CD4-positive, alpha-beta T cell treated with Interleukin-6 for 4 hours (primary cell): Measurements from ENCODE around the gene CPN2.

ENCODE experiments used
- DNase-seq: peaks from one replicate; pipeline ENCODE4 v3.0.0-alpha.2; 2020; ENCODE audit warnings: mixed read lengths

The CPN2 gene

GRCh38 chr3:194351080-194351672 is at the start of gene CPN2:
Gene CPN2 (minus strand): TSS chr3:194351328. CDS start chr3:194342702, 8,626 bp downstream.
- no peak for DNase-seq

- DNase-seq: no peak
Measured at GRCh38 chr3:194399874-194400411, 48.8 kb upstream of the CPN2 start.

GRCh38 chr3:194399166-194399565 is 48.0 kb upstream of the CPN2 start, which contains the start of gene GP5:
Gene GP5 (minus strand): TSS chr3:194399266. CDS start chr3:194398282, 984 bp downstream.
- DNase-seq: no peak

- peak; percentile 59 for DNase-seq
Measured at GRCh38 chr3:194397757-194398312, 46.7 kb upstream of the CPN2 start.

GRCh38 chr3:194396859-194397756 is 46.0 kb upstream of the CPN2 start:
- DNase-seq: peak; percentile 66

GRCh38 chr3:194396539-194396858 is 45.4 kb upstream of the CPN2 start:
- DNase-seq: no peak

- peak; percentile 80 for DNase-seq
Measured at GRCh38 chr3:194395778-194396538, 44.8 kb upstream of the CPN2 start.

GRCh38 chr3:194395212-194395611 is 44.1 kb upstream of the CPN2 start:
- DNase-seq: no peak

GRCh38 chr3:194392576-194392975 is 41.4 kb upstream of the CPN2 start:
- DNase-seq: no peak

- no peak for DNase-seq
Measured at GRCh38 chr3:194390835-194391234, 39.7 kb upstream of the CPN2 start.

- no peak for DNase-seq
Measured at GRCh38 chr3:194389269-194389668, 38.1 kb upstream of the CPN2 start.

GRCh38 chr3:194387926-194388418 is 36.8 kb upstream of the CPN2 start:
- DNase-seq: no peak

- DNase-seq: no peak
Measured at GRCh38 chr3:194387276-194387675, 36.1 kb upstream of the CPN2 start.

GRCh38 chr3:194386648-194387047 is 35.5 kb upstream of the CPN2 start:
- no peak for DNase-seq

GRCh38 chr3:194386066-194386465 is 34.9 kb upstream of the CPN2 start:
- no peak for DNase-seq

GRCh38 chr3:194384569-194385001 is 33.5 kb upstream of the CPN2 start:
- no peak for DNase-seq

GRCh38 chr3:194384156-194384555 is 33.0 kb upstream of the CPN2 start:
- no peak for DNase-seq

GRCh38 chr3:194383276-194383940 is 32.3 kb upstream of the CPN2 start:
- no peak for DNase-seq

- DNase-seq: no peak
Measured at GRCh38 chr3:194382892-194383223, 31.7 kb upstream of the CPN2 start.

- DNase-seq: no peak
Measured at GRCh38 chr3:194382196-194382891, 31.2 kb upstream of the CPN2 start.

- DNase-seq: no peak
Measured at GRCh38 chr3:194381460-194381875, 30.3 kb upstream of the CPN2 start.

GRCh38 chr3:194380326-194380725 is 29.2 kb upstream of the CPN2 start:
- DNase-seq: no peak
